B cell (primary cell): ENCODE results near the gene ARAF. TPM values are rescaled to one million over a fixed set of nuclear protein-coding genes. Genes with fewer than 3 reads are reported as not detected.

Experiments used
- ATAC-seq: fragments of 200-7000 bp; cut with Tn5 transposase; one replicate; pipeline ENCODE4 v1.10.0; 2021; ENCODE audit warnings: low read depth, mild to moderate bottlenecking, moderate number of reproducible peaks, moderate library complexity
- CTCF ChIA-PET: fragments of 350-600 bp; sonication (Branson Sonifier 250); formaldehyde crosslinking; loops from one replicate; lab custom pipeline; 2021; ENCODE audit warnings: antibody characterized with exemption, inconsistent platforms; lab: Charles Lee
- POLR2A ChIA-PET: fragments of 350-600 bp; sonication (Branson Sonifier 250); formaldehyde crosslinking; loops from one replicate; lab custom pipeline; 2021; ENCODE audit warnings: antibody characterized with exemption; lab: Charles Lee
- DNase-seq: peaks from one replicate; pipeline ENCODE4 v3.0.0; 2013
- H2AFZ ChIP-seq: 2 replicates; pipeline ENCODE4 v1.6.1; 2012; ENCODE audit warnings: mild to moderate bottlenecking, low read depth, low read length; ENCODE audit not compliant: insufficient read depth, poor library complexity, severe bottlenecking
- H3K27ac ChIP-seq, 2 donors: 1 replicate in 1 of 2; 2 replicates in 1 of 2; pipeline ENCODE4 v1.5.1; 2012 to 2013; ENCODE audit warnings: low read length in 2 of 2, mild to moderate bottlenecking in 2 of 2, moderate library complexity in 1 of 2
- H3K27me3 ChIP-seq, 4 experiments: fragments of 200-600 bp in 1 of 4; sonication (generic) in 1 of 4; replicated peaks in 1 of 4; 1 replicate in 2 of 4; 2 replicates in 2 of 4; pipeline versions ENCODE4 v1.6.1 to v1.7.0; 2013 to 2016; ENCODE audit warnings: low read length in 3 of 4, mild to moderate bottlenecking in 2 of 4, mixed read lengths in 1 of 4, moderate library complexity in 1 of 4; ENCODE audit not compliant: insufficient read depth in 4 of 4, control insufficient read depth in 3 of 4; ENCODE audit errors: control extremely low read depth in 1 of 4
- H3K36me3 ChIP-seq, 2 experiments: replicated peaks in 1 of 2; 1 replicate in 1 of 2; 2 replicates in 1 of 2; pipeline versions ENCODE4 v1.6.1 to v1.7.1; 2013; ENCODE audit warnings: low read length in 1 of 2; ENCODE audit not compliant: insufficient read depth in 2 of 2, control insufficient read depth in 1 of 2; ENCODE audit errors: control extremely low read depth in 1 of 2, extremely low read depth in 1 of 2
- H3K4me1 ChIP-seq, 2 donors: fragments of 200-600 bp in 1 of 2; sonication (generic) in 1 of 2; 1 replicate in 1 of 2; 2 replicates in 1 of 2; pipeline versions ENCODE4 v1.5.1 to v1.6.1; 2013 to 2017; ENCODE audit warnings: low read length in 2 of 2; ENCODE audit not compliant: control insufficient read depth in 2 of 2, insufficient read depth in 2 of 2
- H3K4me2 ChIP-seq: replicated peaks from 2 replicates; pipeline ENCODE3; 2012; ENCODE audit warnings: mild to moderate bottlenecking, low read depth, low read length; ENCODE audit not compliant: poor library complexity, severe bottlenecking
- H3K4me3 ChIP-seq, 5 experiments: fragments of 200-600 bp in 1 of 5; sonication (generic) in 1 of 5; 1 replicate in 3 of 5; 2 replicates in 2 of 5; pipeline versions ENCODE4 v1.5.1 to v1.7.0; 2011 to 2016; ENCODE audit warnings: low read length in 4 of 5, mild to moderate bottlenecking in 4 of 5, low read depth in 2 of 5, control low read depth in 1 of 5, moderate library complexity in 1 of 5; ENCODE audit not compliant: insufficient read depth in 1 of 5; ENCODE audit errors: control extremely low read depth in 1 of 5, extremely low read depth in 1 of 5
- H3K79me2 ChIP-seq: fragments of 200-600 bp; sonication (generic); one replicate; pipeline ENCODE4 v1.6.0; 2016; ENCODE audit warnings: low read length; ENCODE audit not compliant: control insufficient read depth, insufficient read depth
- H3K9ac ChIP-seq: fragments of 200-600 bp; sonication (generic); 2 replicates; pipeline ENCODE4 v1.6.1; 2017; ENCODE audit warnings: mild to moderate bottlenecking, low read length, moderate library complexity
- H3K9me3 ChIP-seq, 3 donors: one replicate each; pipeline versions ENCODE4 v1.6.1 to v1.7.1; 2013; ENCODE audit warnings: low read length in 2 of 3; ENCODE audit not compliant: control insufficient read depth in 2 of 3, insufficient read depth in 1 of 3; ENCODE audit errors: control extremely low read depth in 1 of 3
- H4K20me1 ChIP-seq: 2 replicates; pipeline ENCODE4 v1.6.0; 2012; ENCODE audit warnings: mild to moderate bottlenecking, low read length; ENCODE audit not compliant: insufficient read depth, control insufficient read depth, poor library complexity, severe bottlenecking
- H3K27ac Mint-ChIP-seq: one replicate; pipeline ENCODE4 v1.8.0; 2021; ENCODE audit warnings: mixed read lengths
- H3K27me3 Mint-ChIP-seq: one replicate; pipeline ENCODE4 v1.8.0; 2021; ENCODE audit warnings: mixed read lengths
- H3K4me1 Mint-ChIP-seq: one replicate; pipeline ENCODE4 v1.8.0; 2021; ENCODE audit warnings: mixed read lengths
- H3K4me3 Mint-ChIP-seq: one replicate; pipeline ENCODE4 v1.8.0; 2021; ENCODE audit warnings: mixed read lengths
- H3K9me3 Mint-ChIP-seq: one replicate; pipeline ENCODE4 v1.8.0; 2022; ENCODE audit warnings: mixed read lengths; ENCODE audit not compliant: insufficient read depth
- CTCF ChIP-seq: fragments of 200-600 bp; IDR thresholded peaks from one replicate; pipeline ENCODE4 v1.8.0; 2022; ENCODE audit warnings: antibody characterized with exemption, mild to moderate bottlenecking
- EZH2 ChIP-seq: IDR thresholded peaks from 2 replicates; pipeline ENCODE4 v1.6.1; 2012; ENCODE audit warnings: borderline replicate concordance, low read depth, mild to moderate bottlenecking, moderate library complexity, low read length; ENCODE audit not compliant: insufficient read depth, poor library complexity, severe bottlenecking
- WGBS: methylation state at CpG from one replicate; pipeline ENCODE4 v1.1.5; 2013; ENCODE audit warnings: missing lambda C conversion rate; ENCODE audit not compliant: insufficient coverage; 5-methylcytosine and 5-hydroxymethylcytosine counted together
- intact Hi-C: fragments of 100-400 bp; cut with micrococcal nuclease; formaldehyde crosslinking; loops from one replicate; pipeline ENCODE4 v1.10.0; 2022
- polyA plus RNA-seq: library from polyadenylated mRNA; depleted of rRNA; stranded (reverse); fragments of >200 nt; gene quantifications from 2 replicates; pipeline ENCODE4 v1.2.3, GENCODE V29; 2012
- total RNA-seq, 2 donors: library from RNA; stranded (reverse); fragments of 120-200 nt in 1 of 2; gene quantifications; 1 replicate in 1 of 2; 2 replicates in 1 of 2; pipeline versions ENCODE4 v1.2.3 to v1.2.4, GENCODE V29; 2013 to 2022

ARAF gene
- total and polyA plus RNA-seq, 2 donors (not counting 1 experiment from before 2014, with no cell fraction given) = 97.9 to 127 TPM

GRCh38 chrX:47587091-47587891 is 26.3 kb downstream of the ARAF start:
- Histone ChIP-seq H3K27me3 (no peaks in the 10 kb centered on the region), H3K36me3 (no peaks in the 10 kb centered on the region), H3K9me3 (no peaks in the 10 kb centered on the region), H3K4me3 (no peak overlapping the region), H3K4me2 (no peak overlapping the region), H4K20me1 (no peaks in the 10 kb centered on the region), H2AFZ (no peak overlapping the region), H3K27ac (no peak overlapping the region), H3K9ac (no peak overlapping the region), H3K4me1 (peaks cover 0 to 3% of the 10 kb centered on the region in 2 donors), H3K79me2 (no peaks in the 10 kb centered on the region)
- WGBS = 100% methylated on average over 1 of the region's 4 CpGs
- Mint-ChIP-seq H3K9me3 (no peaks in the 10 kb centered on the region), H3K27me3 (no peaks in the 10 kb centered on the region), H3K4me1 (peaks cover 3% of the 10 kb centered on the region), H3K4me3 (no peak overlapping the region), H3K27ac (no peak overlapping the region)
- ATAC-seq = no peak
- TF ChIP-seq CTCF (no peak), EZH2 (no peak)
- POLR2A ChIA-PET = no interaction called here
- DNase-seq = no peak
- intact Hi-C loops = no loop called here
- CTCF ChIA-PET = no interaction called here

DNA sequence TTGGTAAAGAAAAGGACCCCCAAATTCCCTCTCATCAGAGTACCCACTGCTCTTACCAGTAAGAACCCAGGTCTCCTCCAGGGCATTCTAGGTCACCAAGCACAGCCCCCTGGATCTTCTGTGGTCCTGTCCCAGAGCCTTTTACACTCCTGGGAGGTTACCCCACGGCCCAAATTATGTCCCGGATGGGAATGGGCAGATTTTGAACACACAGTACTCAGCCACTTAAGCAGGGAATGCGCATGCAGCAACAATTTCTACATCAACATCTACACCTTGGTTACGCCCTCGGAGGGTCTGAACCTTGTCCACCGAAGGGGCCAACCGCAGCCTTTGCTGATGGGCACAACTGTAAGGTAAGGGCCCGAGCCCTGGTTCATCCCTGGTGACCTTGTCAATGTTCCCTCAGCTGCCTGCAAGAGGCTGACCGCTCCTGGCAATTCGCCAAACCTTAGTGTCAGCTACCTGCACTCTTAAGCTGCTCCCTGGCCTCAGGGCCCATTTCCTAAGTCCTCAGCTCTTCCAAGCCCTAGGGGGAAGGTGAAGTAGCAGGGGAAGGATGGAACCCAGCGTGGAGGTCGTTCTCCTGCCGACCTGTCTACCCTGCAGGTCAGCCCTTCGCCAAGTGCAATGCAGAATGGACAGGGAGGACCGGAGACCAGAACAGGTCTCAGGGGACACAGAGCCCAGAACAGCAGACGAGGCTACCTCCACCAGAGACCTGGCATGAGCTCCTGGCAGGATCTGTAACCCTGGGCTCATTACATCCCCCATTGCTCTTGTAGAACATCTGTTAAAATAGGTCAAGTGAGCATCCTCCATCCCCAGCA is 27.1 kb downstream of the ARAF start:
- intact Hi-C loops = no loop called here

More for the DNA sequence above, 27.1 kb downstream of the ARAF start:
- TF ChIP-seq CTCF (no peak), EZH2 (no peak)
- Histone ChIP-seq H3K9me3 (no peaks in the 10 kb centered on the region), H4K20me1 (no peaks in the 10 kb centered on the region), H2AFZ (no peak overlapping the region), H3K36me3 (no peaks in the 10 kb centered on the region), H3K27ac (no peak overlapping the region), H3K4me2 (no peak overlapping the region), H3K9ac (no peak overlapping the region), H3K27me3 (no peaks in the 10 kb centered on the region), H3K79me2 (no peaks in the 10 kb centered on the region), H3K4me1 (no peaks in the 10 kb centered on the region), H3K4me3 (no peak overlapping the region)
- DNase-seq = no peak
- H3K4me1 Mint-ChIP-seq = peaks cover 3% of the 10 kb centered on the region
- H3K4me3 Mint-ChIP-seq = no peak overlapping the region
- H3K9me3 Mint-ChIP-seq = no peaks in the 10 kb centered on the region
- POLR2A ChIA-PET = no interaction called here
- ATAC-seq = no peak
- WGBS = 88% methylated on average over 13 of the region's 16 CpGs
- H3K27ac Mint-ChIP-seq = no peak overlapping the region
- H3K27me3 Mint-ChIP-seq = no peaks in the 10 kb centered on the region
- CTCF ChIA-PET = no interaction called here
